Measurements from ENCODE around the gene NFKB1. TPM values are rescaled to one million over a fixed set of nuclear protein-coding genes. Genes with fewer than 3 reads are reported as not detected.

NFKB1 gene
- total and polyA plus RNA-seq, 9 of the 15 experiments (the other 6 are each of a cell fraction or from before 2014, with no cell fraction given), result 2.4 to 14.5 (median 10.3) TPM

- 89% methylated on average over 3 of the region's 3 CpGs for WGBS (ENCODE audit: insufficient coverage, low coverage, missing lambda C conversion rate)
- Histone ChIP-seq H3K9ac (ENCODE audit: insufficient read depth in 1 of 2, low read depth in 2 of 2, low read length in 2 of 2) (peak overlapping the region in 1 of 2 experiments; percentile 86; a peak in 2 of 4 replicates), H3K79me2 (ENCODE audit: control insufficient read depth, insufficient read depth, low read length) (peaks cover 29% of the 10 kb centered on the region), H3K36me3 (ENCODE audit: control insufficient read depth, insufficient read depth, low read length) (no peaks in the 10 kb centered on the region), H3K4me2 (ENCODE audit: insufficient read depth, low read length) (peak overlapping the region; percentile 76), H2AFZ (ENCODE audit: low read depth, low read length) (peak overlapping the region; percentile 90), H3K4me3 (peak overlapping the region; percentile 81), H3K27ac (ENCODE audit: extremely low read depth, low read depth, low read length) (no peak overlapping the region; the same call in 2 of the 3 replicates), H3K4me1 (replicated peaks in 1 of 2; ENCODE audit: control insufficient read depth in 2 of 2, insufficient read depth in 2 of 2, low read length in 2 of 2) (peaks cover 13 to 18% of the 10 kb centered on the region in 2 experiments; a peak in 4 of 5 replicates), H3K27me3 (ENCODE audit: control insufficient read depth in 2 of 2, insufficient read depth in 2 of 2, low read length in 2 of 2) (no peaks in the 10 kb centered on the region), H4K20me1 (replicated peaks; ENCODE audit: control insufficient read depth, insufficient read depth, low read length) (no peaks in the 10 kb centered on the region), H3K9me3 (replicated peaks; ENCODE audit: control insufficient read depth, insufficient read depth, low read depth, low read length) (no peaks in the 10 kb centered on the region), H3K9me1 (ENCODE audit: control insufficient read depth, insufficient read depth, low read length) (no peaks in the 10 kb centered on the region)
- in situ Hi-C loops (cut with MboI) (no loop called here), intact Hi-C loops (cut with micrococcal nuclease) (loop anchor here (5.0 kb wide), 4 partner anchors 53 to 507 kb away; partner anchors contain the start of gene UBE2D3)
- ChIA-PET CTCF (ENCODE audit: low intra/inter-chr PET ratio) (no interaction called here), POLR2A (interaction anchor here (0.6 to 1.1 kb wide), 2 partner anchors 17 to 186 kb away, joined by 3 read pairs; no protein-coding TSS in a partner anchor)
- TSS peak; percentile 86 for BruUV-seq (replicated peaks)
- no peak for DNase-seq (ENCODE audit: extremely low read depth in 1 of 4, low spot score in 3 of 4)
- no peak for FAIRE-seq
- ATAC-seq, result no peak
- no peak for TF ChIP-seq SIX5 (IDR thresholded peaks at IDR 0.05; ENCODE audit: borderline replicate concordance in 1 of 2, insufficient read depth in 1 of 2, low read depth in 1 of 2, low read length in 2 of 2)
- no peak for TF ChIP-seq RBFOX2 (IDR thresholded peaks at IDR 0.05; ENCODE audit: low read depth, low read length)
- no peak for TF ChIP-seq ILF3 (IDR thresholded peaks at IDR 0.05; ENCODE audit: borderline replicate concordance)
- TF ChIP-seq MTA2 (IDR thresholded peaks at IDR 0.05; ENCODE audit: low read depth), result no peak
- no peak for TF ChIP-seq MAZ (CRISPR knock-in tag; conservative IDR thresholded peaks at IDR 0.05 in 1 of 2, IDR thresholded peaks at IDR 0.05 in 1 of 2)
- TF ChIP-seq NFRKB (IDR thresholded peaks at IDR 0.05; ENCODE audit: low read depth), result no peak
- TF ChIP-seq ZNF561 (CRISPR knock-in tag; conservative IDR thresholded peaks at IDR 0.05), result no peak
- TF ChIP-seq TBL1XR1 (IDR thresholded peaks at IDR 0.05; ENCODE audit: low read length in 2 of 2), result no peak
Observed at GRCh38 chr4:102500352-102500695, 835 bp upstream of the NFKB1 start.

Measured in K562 (cell line).